ENCODE data around the gene DRAM1. TPM values are rescaled to one million over a fixed set of nuclear protein-coding genes. Genes with fewer than 3 reads are reported as not detected.

Gene DRAM1
- total RNA-seq, 1 donor from 2014 or later = 20.4 TPM

DNA sequence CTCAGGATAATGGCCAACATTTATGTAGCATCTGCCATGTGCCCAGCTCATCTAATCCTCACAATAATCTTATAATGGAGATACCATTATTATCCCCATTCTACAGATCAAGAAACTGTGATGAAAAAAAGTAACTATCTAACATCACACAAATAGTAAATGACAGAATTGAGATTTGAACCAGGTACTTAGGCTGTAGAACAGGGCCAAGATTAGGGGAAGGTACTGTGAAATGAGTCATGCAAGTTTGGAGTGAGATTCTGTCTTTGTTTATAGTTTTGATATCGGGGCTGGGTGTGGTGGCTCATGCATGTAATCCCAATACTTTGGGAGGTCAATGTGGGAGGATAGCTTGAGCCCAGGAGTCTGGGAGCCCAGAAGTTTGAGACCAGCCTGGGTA is 45.4 kb upstream of the DRAM1 start:
- no peaks in the 10 kb centered on the region for H3K27me3 Mint-ChIP-seq (ENCODE audit: low read depth, unreplicated experiment)
- H3K36me3 ChIP-seq (ENCODE audit: insufficient read depth, low read length) = no peaks in the 10 kb centered on the region
- TF ChIP-seq, protein P1, sequence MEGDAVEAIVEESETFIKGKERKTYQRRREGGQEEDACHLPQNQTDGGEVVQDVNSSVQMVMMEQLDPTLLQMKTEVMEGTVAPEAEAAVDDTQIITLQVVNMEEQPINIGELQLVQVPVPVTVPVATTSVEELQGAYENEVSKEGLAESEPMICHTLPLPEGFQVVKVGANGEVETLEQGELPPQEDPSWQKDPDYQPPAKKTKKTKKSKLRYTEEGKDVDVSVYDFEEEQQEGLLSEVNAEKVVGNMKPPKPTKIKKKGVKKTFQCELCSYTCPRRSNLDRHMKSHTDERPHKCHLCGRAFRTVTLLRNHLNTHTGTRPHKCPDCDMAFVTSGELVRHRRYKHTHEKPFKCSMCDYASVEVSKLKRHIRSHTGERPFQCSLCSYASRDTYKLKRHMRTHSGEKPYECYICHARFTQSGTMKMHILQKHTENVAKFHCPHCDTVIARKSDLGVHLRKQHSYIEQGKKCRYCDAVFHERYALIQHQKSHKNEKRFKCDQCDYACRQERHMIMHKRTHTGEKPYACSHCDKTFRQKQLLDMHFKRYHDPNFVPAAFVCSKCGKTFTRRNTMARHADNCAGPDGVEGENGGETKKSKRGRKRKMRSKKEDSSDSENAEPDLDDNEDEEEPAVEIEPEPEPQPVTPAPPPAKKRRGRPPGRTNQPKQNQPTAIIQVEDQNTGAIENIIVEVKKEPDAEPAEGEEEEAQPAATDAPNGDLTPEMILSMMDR (IDR thresholded peaks at IDR 0.05; ENCODE audit: insufficient read depth, low read depth, low read length) = no peak
- no peak for TF ChIP-seq EZH2 (IDR thresholded peaks at IDR 0.05; ENCODE audit: insufficient read depth, low read length)
- peaks cover 2% of the 10 kb centered on the region for H3K4me1 Mint-ChIP-seq (ENCODE audit: low read depth, unreplicated experiment)
- H2AFZ ChIP-seq (ENCODE audit: low read depth, low read length) = no peak overlapping the region
- FAIRE-seq (no peak), DNase-seq (ENCODE audit: low read depth) (no peak)
- no peaks in the 10 kb centered on the region for H4K20me1 ChIP-seq (ENCODE audit: insufficient read depth, low read length)
- no peaks in the 10 kb centered on the region for H3K27me3 ChIP-seq (ENCODE audit: insufficient read depth, low read length)
- H3K36me3 Mint-ChIP-seq (ENCODE audit: low read depth, unreplicated experiment) = no peaks in the 10 kb centered on the region
- no peak overlapping the region for H3K4me3 ChIP-seq (ENCODE audit: insufficient read depth, low read depth, low read length)
- H3K4me1 ChIP-seq (ENCODE audit: insufficient read depth, low read length) = peaks cover 5% of the 10 kb centered on the region
- H3K27ac ChIP-seq (ENCODE audit: low read depth, low read length) = no peak overlapping the region
- H3K9me3 Mint-ChIP-seq (ENCODE audit: unreplicated experiment) = no peaks in the 10 kb centered on the region
- no peak overlapping the region for H3K27ac Mint-ChIP-seq (ENCODE audit: unreplicated experiment)
- H3K9me3 ChIP-seq (ENCODE audit: insufficient read depth, low read depth, low read length) = no peaks in the 10 kb centered on the region
- peaks cover 8% of the 10 kb centered on the region for H3K79me2 ChIP-seq (ENCODE audit: insufficient read depth, low read length)
- no peak overlapping the region for H3K4me2 ChIP-seq (ENCODE audit: low read length)
- H3K4me3 Mint-ChIP-seq (ENCODE audit: unreplicated experiment) = no peak overlapping the region
- no peak overlapping the region for H3K9ac ChIP-seq (ENCODE audit: low read length)

DNA sequence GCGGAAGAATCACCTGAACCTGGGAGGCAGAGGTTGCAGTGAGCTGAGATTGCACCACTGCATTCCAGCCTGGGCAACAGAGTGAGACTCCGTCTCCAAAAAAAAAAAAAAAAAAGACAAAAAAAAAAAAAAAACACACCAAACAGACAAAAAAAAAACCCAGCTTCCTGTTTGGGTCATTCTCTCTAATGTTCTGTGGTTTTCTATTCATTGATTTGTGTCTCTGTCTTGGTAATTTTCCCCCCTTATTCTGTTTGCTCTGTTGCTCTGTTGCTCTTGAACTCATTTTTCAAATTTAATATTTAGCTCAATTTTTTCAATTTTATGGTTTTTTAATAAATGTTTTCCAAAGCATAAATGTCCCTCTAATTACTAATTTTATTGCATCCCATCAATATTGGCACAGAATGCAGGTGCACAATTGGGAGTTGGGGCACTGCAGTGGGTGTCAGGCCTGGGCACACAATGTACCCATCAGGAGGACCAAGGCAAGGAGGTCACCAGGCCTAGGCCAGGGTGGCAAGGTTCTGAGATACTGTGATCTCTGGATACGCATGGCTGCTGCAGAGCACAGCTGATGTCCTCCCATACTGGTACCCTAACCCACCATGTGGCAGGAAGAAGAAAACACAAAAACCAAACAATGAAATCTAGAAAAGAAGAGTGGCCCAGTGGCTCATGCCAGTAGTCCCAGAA is 38.6 kb upstream of the DRAM1 start:
- no peaks in the 10 kb centered on the region for H3K9me3 Mint-ChIP-seq (ENCODE audit: unreplicated experiment)
- FAIRE-seq (no peak), DNase-seq (ENCODE audit: low read depth) (no peak)
- TF ChIP-seq, protein P1 (IDR thresholded peaks at IDR 0.05; ENCODE audit: insufficient read depth, low read depth, low read length) = no peak
- no peak for TF ChIP-seq EZH2 (IDR thresholded peaks at IDR 0.05; ENCODE audit: insufficient read depth, low read length)
- no peak overlapping the region for H3K27ac Mint-ChIP-seq (ENCODE audit: unreplicated experiment)
- Histone ChIP-seq H3K4me3 (ENCODE audit: insufficient read depth, low read depth, low read length) (no peak overlapping the region), H3K9me3 (ENCODE audit: insufficient read depth, low read depth, low read length) (no peaks in the 10 kb centered on the region), H3K4me1 (ENCODE audit: insufficient read depth, low read length) (no peaks in the 10 kb centered on the region), H3K9ac (ENCODE audit: low read length) (no peak overlapping the region), H3K27me3 (ENCODE audit: insufficient read depth, low read length) (no peaks in the 10 kb centered on the region), H3K4me2 (ENCODE audit: low read length) (no peak overlapping the region), H4K20me1 (ENCODE audit: insufficient read depth, low read length) (no peaks in the 10 kb centered on the region), H3K79me2 (ENCODE audit: insufficient read depth, low read length) (no peaks in the 10 kb centered on the region), H2AFZ (ENCODE audit: low read depth, low read length) (no peak overlapping the region), H3K36me3 (ENCODE audit: insufficient read depth, low read length) (no peaks in the 10 kb centered on the region), H3K27ac (ENCODE audit: low read depth, low read length) (no peak overlapping the region)
- H3K27me3 Mint-ChIP-seq (ENCODE audit: low read depth, unreplicated experiment) = no peaks in the 10 kb centered on the region
- no peaks in the 10 kb centered on the region for H3K4me1 Mint-ChIP-seq (ENCODE audit: low read depth, unreplicated experiment)
- H3K36me3 Mint-ChIP-seq (ENCODE audit: low read depth, unreplicated experiment) = no peaks in the 10 kb centered on the region
- no peak overlapping the region for H3K4me3 Mint-ChIP-seq (ENCODE audit: unreplicated experiment)
